ENCODE data around the gene COPS8.

DNA sequence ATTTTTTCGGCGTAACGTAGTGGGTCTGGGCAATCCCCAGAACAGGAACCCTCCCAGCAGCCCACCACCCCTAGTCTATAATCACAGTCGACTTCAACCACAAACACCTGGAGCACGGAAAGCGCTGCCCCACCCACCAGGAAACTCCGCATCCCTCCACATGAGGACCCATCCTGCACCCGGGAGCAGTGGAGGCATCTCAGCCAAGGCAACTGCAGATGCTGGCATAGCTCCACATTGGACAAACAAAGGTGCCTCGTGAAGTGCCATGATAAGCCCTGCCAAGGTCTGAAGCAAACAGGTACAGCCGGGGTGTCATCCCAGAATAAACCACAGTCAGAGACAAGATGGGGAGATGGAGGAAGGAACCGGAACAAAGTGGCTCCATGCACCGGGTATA is 24.3 kb upstream of the COPS8 start:
- TF ChIP-seq, protein P1, sequence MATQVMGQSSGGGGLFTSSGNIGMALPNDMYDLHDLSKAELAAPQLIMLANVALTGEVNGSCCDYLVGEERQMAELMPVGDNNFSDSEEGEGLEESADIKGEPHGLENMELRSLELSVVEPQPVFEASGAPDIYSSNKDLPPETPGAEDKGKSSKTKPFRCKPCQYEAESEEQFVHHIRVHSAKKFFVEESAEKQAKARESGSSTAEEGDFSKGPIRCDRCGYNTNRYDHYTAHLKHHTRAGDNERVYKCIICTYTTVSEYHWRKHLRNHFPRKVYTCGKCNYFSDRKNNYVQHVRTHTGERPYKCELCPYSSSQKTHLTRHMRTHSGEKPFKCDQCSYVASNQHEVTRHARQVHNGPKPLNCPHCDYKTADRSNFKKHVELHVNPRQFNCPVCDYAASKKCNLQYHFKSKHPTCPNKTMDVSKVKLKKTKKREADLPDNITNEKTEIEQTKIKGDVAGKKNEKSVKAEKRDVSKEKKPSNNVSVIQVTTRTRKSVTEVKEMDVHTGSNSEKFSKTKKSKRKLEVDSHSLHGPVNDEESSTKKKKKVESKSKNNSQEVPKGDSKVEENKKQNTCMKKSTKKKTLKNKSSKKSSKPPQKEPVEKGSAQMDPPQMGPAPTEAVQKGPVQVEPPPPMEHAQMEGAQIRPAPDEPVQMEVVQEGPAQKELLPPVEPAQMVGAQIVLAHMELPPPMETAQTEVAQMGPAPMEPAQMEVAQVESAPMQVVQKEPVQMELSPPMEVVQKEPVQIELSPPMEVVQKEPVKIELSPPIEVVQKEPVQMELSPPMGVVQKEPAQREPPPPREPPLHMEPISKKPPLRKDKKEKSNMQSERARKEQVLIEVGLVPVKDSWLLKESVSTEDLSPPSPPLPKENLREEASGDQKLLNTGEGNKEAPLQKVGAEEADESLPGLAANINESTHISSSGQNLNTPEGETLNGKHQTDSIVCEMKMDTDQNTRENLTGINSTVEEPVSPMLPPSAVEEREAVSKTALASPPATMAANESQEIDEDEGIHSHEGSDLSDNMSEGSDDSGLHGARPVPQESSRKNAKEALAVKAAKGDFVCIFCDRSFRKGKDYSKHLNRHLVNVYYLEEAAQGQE (tag by site-specific recombination; IDR thresholded peaks at IDR 0.05): no peak
- TF ChIP-seq, protein P2, sequence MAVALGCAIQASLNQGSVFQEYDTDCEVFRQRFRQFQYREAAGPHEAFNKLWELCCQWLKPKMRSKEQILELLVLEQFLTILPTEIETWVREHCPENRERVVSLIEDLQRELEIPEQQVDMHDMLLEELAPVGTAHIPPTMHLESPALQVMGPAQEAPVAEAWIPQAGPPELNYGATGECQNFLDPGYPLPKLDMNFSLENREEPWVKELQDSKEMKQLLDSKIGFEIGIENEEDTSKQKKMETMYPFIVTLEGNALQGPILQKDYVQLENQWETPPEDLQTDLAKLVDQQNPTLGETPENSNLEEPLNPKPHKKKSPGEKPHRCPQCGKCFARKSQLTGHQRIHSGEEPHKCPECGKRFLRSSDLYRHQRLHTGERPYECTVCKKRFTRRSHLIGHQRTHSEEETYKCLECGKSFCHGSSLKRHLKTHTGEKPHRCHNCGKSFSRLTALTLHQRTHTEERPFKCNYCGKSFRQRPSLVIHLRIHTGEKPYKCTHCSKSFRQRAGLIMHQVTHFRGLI (tag by site-specific recombination; IDR thresholded peaks at IDR 0.05): no peak
- TF ChIP-seq, protein P3, sequence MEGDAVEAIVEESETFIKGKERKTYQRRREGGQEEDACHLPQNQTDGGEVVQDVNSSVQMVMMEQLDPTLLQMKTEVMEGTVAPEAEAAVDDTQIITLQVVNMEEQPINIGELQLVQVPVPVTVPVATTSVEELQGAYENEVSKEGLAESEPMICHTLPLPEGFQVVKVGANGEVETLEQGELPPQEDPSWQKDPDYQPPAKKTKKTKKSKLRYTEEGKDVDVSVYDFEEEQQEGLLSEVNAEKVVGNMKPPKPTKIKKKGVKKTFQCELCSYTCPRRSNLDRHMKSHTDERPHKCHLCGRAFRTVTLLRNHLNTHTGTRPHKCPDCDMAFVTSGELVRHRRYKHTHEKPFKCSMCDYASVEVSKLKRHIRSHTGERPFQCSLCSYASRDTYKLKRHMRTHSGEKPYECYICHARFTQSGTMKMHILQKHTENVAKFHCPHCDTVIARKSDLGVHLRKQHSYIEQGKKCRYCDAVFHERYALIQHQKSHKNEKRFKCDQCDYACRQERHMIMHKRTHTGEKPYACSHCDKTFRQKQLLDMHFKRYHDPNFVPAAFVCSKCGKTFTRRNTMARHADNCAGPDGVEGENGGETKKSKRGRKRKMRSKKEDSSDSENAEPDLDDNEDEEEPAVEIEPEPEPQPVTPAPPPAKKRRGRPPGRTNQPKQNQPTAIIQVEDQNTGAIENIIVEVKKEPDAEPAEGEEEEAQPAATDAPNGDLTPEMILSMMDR (tag by site-specific recombination; IDR thresholded peaks at IDR 0.05): no peak
- TF ChIP-seq, protein P4, sequence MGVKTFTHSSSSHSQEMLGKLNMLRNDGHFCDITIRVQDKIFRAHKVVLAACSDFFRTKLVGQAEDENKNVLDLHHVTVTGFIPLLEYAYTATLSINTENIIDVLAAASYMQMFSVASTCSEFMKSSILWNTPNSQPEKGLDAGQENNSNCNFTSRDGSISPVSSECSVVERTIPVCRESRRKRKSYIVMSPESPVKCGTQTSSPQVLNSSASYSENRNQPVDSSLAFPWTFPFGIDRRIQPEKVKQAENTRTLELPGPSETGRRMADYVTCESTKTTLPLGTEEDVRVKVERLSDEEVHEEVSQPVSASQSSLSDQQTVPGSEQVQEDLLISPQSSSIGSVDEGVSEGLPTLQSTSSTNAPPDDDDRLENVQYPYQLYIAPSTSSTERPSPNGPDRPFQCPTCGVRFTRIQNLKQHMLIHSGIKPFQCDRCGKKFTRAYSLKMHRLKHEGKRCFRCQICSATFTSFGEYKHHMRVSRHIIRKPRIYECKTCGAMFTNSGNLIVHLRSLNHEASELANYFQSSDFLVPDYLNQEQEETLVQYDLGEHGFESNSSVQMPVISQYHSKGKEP (tag by site-specific recombination; IDR thresholded peaks at IDR 0.05): no peak
